Fibroblast of the aortic adventitia (primary cell): Measurements from ENCODE around the gene UBR2. TPM values are rescaled to one million over a fixed set of nuclear protein-coding genes. Genes with fewer than 3 reads are reported as not detected.

Experiments used
- DNase-seq: peaks from one replicate; pipeline ENCODE4 v3.0.0-alpha.2; 2010; ENCODE audit warnings: low read depth
- H3K4me3 ChIP-seq: 2 replicates; pipeline ENCODE4 v1.5.1; 2011; ENCODE audit warnings: low read depth, mild to moderate bottlenecking, control low read depth, low read length, moderate library complexity
- CTCF ChIP-seq: IDR thresholded peaks from 2 replicates; pipeline ENCODE4 v1.5.1; 2011; ENCODE audit warnings: mild to moderate bottlenecking, low read length, control low read depth, inconsistent platforms; ENCODE audit not compliant: insufficient read depth
- total RNA-seq: library from RNA; depleted of rRNA; stranded (reverse); fragments of >200 nt; gene quantifications from 2 replicates; pipeline ENCODE4 v1.2.3, GENCODE V29; 2012; ENCODE audit warnings: low replicate concordance

UBR2 gene
- total RNA-seq, 1 donor, result 35.9 TPM

GRCh38 chr6:42629845-42630244 is 66.0 kb downstream of the UBR2 start:
- TF ChIP-seq CTCF, result no peak
- DNase-seq, result no peak
- H3K4me3 ChIP-seq, result no peak overlapping the region

- no peak overlapping the region for H3K4me3 ChIP-seq
- DNase-seq, result no peak
- no peak for TF ChIP-seq CTCF
Observed at GRCh38 chr6:42637681-42638080, 73.9 kb downstream of the UBR2 start.

GRCh38 chr6:42642794-42643193 is 79.0 kb downstream of the UBR2 start:
- H3K4me3 ChIP-seq, result no peak overlapping the region
- TF ChIP-seq CTCF, result no peak
- no peak for DNase-seq

GRCh38 chr6:42644211-42644610 is 80.4 kb downstream of the UBR2 start:
- TF ChIP-seq CTCF, result no peak
- no peak for DNase-seq
- no peak overlapping the region for H3K4me3 ChIP-seq

GRCh38 chr6:42652024-42652746 is 88.4 kb downstream of the UBR2 start:
- TF ChIP-seq CTCF, result no peak

GRCh38 chr6:42653851-42654250 is 90.0 kb downstream of the UBR2 start:
- DNase-seq, result no peak
- no peak overlapping the region for H3K4me3 ChIP-seq
- no peak for TF ChIP-seq CTCF

More at GRCh38 chr6:42652024-42652746, 88.4 kb downstream of the UBR2 start:
- no peak for DNase-seq
- no peak overlapping the region for H3K4me3 ChIP-seq

GRCh38 chr6:42659806-42660205 is 96.0 kb downstream of the UBR2 start:
- TF ChIP-seq CTCF, result no peak
- no peak overlapping the region for H3K4me3 ChIP-seq
- no peak for DNase-seq
